ENCODE measurements around the gene CLEC9A.
"Not testable (repeated sequence)": the region's sequence is repeated elsewhere in the genome, so short reads cannot be mapped to it uniquely, and the experiment has no call there.

- not testable (repeated sequence) for TF ChIP-seq CTCF (conservative IDR thresholded peaks at IDR 0.05 in 1 of 2, IDR thresholded peaks at IDR 0.05 in 1 of 2; ENCODE audit: low read depth in 1 of 2, low read length in 2 of 2); EZH2 (IDR thresholded peaks at IDR 0.05; ENCODE audit: low read length, missing control alignments)
Observed at GRCh38 chr12:10026666-10027065, 3.8 kb upstream of the CLEC9A start.
